Left lobe of liver (tissue), 2 donors: ENCODE measurements around the gene CLEC3B. TPM values are rescaled to one million over a fixed set of nuclear protein-coding genes. Genes with fewer than 3 reads are reported as not detected.

Source experiments
- ATAC-seq: fragments of 200-7000 bp; cut with Tn5 transposase; one replicate; pipeline ENCODE4 v1.9.1; 2020; ENCODE audit warnings: mild to moderate bottlenecking, moderate library complexity
- DNase-seq: peaks from one replicate; pipeline ENCODE4 v3.0.0-alpha.2; 2020; ENCODE audit warnings: low spot score
- total RNA-seq: library from RNA; stranded (reverse); gene quantifications from one replicate; pipeline ENCODE4 v1.2.1, GENCODE V29; 2021
- donor health status: DM: no; HTN: no; CAD: no; lungs with moderate emphysema.
- donor health status: DM: no; HTN: yes; CAD: no.

Gene CLEC3B
- total RNA-seq, 1 donor from 2014 or later: 25.5 TPM

DNA sequence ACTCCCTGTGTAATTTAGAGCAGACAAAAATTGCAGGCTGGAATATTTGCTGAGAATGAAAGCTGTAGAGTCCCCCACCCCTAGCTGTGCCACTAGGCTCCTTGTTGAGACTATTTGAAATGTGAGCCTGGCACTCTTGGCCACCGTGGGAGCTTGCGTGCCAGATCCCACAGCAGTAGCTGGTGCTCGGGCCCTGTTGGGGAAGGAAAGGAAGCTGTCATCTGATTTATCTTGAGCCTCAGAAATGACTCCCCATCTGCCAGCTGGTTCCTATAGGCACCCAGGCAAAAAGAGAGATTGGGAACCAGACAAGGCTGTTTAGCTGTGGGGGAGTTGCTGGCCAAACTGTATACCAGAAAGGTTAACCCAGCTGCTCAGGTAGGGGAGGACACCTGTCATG, 23.4 kb upstream of the CLEC3B start:
- DNase-seq (no peak), ATAC-seq (peak; percentile 18)

DNA sequence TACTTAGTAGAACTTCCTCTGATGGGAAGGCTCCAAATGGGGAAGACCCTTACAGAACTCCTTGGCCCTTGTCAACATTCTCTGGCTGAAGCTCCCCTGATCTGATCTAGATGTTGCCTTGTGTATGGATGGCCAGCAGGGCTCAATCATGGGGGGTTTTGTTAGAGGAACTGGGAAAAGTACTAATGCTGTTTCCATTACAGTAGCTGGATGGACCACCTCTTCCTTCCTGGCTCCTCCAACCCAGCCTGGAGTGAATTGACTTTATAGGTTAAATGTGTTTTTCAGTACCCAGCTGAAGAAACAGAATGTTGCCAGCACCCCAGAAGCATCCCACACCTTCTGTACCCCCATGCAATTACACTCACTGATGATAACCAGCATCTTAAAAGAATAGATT, 22.7 kb upstream of the CLEC3B start:
- ATAC-seq (no peak), DNase-seq (no peak)

DNA sequence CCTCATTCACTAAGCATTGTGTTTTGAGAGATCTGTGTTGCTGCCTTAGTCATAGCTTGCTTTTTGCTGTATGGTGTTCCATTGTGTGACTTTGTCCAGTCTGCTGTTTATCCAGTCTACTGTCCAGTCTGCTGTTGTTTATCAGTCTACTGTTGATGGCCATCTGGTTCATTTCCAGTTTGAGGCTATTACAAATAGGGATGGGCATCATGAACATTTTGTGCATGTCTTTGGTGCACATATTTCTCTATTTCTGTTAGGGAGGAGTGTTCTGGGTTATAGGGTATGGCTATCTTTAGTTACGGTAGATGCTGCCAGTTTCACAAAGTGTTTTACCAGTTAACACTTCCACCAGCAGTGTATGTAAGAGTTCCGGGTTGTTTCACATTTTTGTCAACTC, 22.2 kb upstream of the CLEC3B start:
- ATAC-seq (no peak), DNase-seq (no peak)

DNA sequence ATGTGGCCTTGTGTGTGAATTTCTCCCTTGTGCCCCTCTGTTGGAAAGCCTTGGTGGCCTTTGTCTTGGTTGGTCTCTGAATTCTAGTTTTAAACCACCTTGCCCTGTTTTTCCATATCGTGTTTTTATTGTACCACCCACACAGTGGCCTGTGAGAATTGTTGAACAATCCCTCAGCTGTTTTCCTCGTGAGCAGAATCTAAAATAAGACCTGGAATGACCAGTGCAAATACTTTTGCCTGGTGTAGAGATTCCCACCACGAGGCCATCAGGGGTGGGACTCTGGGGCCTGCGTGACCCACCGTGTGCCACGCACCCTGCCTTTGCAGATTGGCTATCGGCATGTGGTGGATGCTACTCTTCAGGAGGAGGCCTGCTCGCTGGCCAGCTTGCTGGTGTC, 19.0 kb upstream of the CLEC3B start:
- no peak for ATAC-seq
- DNase-seq: no peak

DNA sequence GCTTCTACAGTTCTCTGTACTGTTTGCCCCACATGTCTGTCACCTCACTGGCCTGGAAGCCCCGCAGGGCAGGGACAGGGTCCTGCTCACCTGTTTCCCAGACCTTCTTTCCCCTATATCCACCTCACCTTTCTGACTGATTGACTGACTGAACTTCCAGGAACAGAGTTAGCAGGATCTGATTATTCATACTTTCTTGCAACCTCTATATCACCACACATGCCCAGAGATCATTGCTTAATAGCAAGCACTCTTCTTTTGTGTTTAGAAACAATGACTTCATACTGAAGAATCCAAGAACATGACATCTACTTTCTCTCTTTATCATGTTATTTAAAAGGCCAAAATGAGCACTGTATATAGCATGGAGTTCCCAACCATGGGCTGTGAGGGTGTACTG, 18.0 kb upstream of the CLEC3B start:
- ATAC-seq: no peak

DNA sequence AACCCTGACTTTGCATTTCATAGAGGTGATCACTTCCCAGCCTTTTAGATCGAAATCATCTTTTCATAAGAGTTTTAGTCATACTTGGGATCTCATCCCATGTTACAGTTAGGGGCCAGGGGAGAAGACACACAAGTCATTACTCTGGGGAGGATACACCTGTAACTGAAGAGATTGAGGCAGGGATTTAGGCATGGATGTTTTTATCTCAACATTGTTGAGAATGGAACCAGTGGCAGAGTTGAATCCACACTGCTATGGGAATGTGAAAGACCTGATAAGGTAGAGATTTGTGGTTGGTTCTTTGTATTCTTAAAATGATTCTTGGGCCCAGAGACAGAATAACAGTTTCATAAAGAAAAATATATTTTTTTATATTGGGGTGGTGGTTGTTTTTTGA, 16.2 kb upstream of the CLEC3B start:
- DNase-seq (no peak), ATAC-seq (no peak)

More for the DNA sequence above, 18.0 kb upstream of the CLEC3B start:
- no peak for DNase-seq

DNA sequence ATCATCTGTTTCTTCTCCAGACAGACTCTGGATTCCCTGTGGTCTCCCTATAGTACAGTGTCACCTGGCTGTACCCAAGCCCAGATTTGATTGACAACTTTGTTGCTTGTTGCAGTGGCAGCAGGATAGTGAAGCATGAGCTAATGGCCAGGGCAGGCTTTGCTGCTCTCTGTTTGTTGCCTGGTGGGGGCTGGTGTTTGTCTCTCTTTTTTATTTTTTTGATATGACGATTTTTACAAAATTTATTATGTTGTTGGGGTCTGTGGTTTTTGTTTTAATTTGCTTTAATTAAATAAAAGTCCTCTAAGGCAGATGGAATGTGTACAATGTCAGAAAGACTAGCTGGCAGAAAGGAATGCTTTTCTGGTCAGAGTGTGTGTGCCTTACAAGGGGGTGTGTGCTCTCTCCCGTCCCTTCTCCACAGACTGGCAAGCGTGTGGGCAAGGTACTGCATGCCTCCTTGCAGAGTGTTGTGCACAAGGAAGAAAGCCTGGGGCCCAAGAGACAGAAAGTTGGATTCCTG, 15.2 kb upstream of the CLEC3B start:
- DNase-seq: no peak
- no peak for ATAC-seq

DNA sequence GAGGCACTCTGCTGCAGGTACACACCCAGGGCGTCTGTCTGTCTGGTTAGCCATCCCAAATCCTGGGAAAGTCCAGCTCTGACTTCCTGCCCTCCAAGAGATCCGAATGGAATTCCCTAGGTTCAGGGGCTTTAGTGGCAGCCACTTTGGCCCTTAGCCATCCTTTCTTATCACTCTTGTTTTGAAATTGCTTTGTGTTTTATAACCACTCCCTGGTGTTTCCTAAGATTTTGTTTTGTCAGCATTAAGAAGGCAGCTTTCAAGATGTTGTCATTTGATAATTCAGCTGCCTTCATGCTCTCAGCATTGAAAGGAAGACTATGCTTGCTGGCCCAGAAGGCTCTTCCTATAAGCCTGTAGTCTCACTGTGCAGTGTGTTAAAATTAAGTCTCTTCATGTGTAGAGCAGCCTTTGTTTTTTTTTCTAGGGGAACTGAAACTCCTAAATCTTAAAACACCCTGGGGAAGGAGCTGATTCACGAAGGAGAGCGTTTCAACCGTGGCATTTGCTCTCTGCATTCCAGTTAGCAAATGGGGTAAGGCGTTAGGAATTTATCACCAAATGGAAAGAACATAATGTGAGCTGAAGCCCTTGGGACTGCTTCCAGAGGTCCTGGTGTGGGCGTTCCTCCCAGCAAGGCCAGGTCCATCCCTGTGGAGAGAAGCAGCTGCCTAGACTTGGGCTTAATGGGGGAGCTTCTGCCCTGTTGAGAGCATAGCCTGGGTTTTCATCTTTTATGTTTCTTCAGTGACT, 14.2 kb upstream of the CLEC3B start:
- DNase-seq (no peak), ATAC-seq (peak; percentile 58)

DNA sequence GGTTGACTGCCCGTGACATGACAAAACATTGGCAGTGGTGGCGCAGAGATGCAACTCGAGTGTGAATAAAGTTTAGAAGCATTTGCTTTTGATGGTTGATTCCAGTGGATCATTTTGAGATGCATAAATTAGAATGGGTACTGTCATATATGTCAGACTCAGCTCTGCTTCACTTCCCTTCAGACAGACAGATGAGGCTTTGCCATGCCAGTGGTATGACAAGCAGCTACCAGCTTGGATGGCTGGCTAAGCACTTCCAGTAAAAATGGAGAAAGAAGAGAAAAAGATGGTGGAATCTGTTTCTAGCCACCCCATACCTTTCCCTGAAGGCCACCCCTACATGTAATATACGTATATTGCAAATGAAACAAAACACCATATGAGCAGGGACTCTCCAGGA, 13.5 kb upstream of the CLEC3B start:
- no peak for ATAC-seq
- DNase-seq: no peak

DNA sequence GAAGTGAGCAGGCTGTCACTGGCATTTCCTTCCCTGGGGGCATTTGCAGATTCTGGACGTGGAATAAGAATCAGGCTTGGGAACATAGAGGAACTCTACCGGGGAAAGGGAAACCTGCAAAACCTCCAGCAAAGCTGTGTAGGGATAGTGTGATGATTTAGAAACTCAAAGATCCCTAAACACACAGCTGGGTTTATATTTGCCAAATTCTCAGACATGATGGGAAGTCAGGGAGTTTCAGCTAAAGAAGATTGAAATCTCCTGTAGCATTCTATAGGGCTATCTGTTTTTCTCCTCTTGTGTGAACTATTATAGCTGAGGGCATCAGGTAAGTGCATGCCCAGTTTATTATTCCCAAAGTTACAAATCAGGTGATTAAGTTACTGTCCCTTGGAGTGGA, 9.2 kb upstream of the CLEC3B start:
- no peak for DNase-seq
- ATAC-seq: no peak

DNA sequence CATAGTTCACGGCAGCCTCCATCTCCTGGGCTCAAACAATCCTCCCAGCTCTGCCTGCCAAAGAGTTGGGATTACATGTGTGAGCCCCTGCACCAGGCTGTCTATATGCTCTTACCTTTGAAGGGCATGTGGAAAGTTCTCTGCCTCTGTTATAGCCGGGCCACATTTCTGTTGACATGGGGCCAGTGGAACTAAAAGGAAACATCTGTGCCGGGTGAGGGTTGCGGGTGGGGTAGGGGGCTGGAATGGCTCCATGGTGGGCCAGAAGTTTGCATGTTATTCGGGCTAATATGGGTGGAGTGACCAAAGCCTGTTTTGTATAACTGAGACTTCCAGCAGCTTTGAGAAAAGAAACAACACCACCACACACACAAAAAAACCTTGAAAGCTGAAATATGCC, 8.3 kb upstream of the CLEC3B start:
- ATAC-seq (no peak), DNase-seq (no peak)

DNA sequence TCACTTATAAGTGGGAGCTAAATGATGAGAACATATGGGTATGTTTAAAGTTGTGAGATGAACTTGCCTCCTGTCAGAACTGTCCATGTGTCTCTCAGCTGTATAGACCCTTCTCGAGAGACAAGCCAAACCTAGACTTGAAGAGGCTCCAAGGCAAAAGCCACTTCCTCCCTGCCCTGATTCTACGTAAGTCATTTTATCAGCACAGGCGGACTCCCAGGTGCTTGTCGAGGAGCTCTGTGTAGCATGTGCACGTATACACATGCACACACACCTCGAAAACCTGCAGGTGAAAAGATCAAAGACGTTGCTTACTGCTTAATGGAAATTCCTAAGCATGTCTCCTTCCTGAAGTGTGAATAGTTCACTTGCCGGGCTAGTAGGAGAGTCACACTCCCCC, 5.6 kb upstream of the CLEC3B start:
- DNase-seq: no peak
- no peak for ATAC-seq

DNA sequence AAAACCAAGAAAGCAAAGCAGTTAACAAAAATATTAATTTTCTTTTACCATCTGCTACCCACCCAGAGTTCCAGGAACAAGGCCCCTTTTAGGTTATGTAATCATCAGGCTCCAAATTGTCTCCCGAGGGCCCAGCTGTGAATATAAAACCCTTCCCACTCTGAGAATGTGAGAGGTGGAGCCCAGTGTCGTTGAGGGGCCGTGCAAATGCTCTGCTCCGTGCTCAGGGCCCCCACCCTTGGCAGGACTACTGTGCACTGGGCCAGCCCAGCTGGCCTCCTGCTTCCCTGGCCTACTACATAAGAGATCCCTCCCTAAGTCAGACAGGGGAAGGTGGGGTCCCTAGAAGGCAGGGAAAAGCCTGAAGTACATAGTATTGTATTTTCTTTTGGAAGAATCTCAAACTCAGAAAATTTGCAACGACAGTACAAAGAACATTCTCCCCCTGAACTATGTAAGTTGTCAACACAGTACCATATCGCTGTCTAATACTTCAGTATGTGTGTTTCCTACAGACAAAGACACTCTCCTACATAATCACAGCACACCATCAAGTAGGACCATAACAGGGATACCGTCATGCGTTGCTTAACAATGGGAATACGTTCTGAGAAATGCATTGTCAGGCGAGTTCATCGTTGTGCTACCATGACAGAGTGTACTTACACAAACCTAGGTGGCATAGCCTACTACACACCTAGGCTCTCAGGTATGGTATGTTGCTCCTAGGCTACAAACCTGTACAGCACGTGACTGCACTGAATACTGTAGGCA, 4.4 kb upstream of the CLEC3B start:
- DNase-seq (no peak), ATAC-seq (no peak)

DNA sequence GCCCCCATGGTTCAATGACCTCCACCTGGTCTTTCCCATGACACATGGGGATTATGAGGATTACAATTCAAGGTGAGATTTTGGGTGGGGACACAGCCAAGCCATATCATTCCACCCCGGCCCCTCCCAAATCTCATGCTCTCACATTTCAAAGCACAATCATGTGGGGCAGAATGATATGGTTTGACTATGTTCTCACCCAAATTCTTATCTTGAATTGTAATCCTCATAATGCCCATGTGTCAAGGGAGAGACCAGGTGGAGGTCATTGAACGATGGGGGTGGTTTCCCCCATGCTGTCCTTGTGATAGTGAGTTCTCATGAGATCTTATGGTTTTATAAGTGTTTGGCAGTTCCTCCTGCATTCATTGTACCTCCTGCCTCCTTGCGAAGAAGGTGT, 2.4 kb upstream of the CLEC3B start:
- DNase-seq (no peak), ATAC-seq (no peak)

DNA sequence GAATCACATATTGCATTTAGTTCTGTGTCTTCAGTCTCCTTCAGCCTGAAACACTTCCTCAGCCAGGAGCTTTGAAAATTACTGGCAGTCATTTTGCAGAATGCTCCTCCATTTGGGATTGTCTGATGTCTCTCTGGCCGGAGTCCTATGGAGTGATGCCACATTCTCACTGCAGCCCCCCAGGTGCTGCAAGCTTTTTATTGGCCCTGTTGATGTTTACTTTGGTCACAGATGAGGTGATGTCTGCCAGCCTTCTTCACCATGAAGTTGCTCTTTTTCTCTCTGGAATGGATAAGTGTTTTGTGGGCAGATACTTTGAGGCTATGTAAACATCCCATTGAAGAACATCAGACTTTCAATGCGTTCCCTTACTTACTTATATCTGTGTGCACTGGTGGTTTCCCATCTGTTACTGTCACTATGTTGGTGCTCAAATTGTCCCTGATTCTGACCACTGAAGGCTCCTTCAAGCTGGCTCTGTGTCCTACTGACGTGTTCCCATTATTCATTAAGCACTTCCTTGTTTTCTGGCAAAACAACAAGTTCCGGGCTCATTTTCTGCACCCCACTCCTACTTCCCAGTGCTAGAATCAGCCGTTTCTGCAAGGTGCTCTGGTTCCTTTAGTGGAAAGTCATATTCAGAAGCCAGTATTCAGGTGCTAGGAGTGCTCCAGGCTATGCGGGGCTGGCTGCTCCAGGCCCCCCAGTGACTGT, 1.4 kb upstream of the CLEC3B start:
- ATAC-seq (peak; percentile 25), DNase-seq (no peak)

DNA sequence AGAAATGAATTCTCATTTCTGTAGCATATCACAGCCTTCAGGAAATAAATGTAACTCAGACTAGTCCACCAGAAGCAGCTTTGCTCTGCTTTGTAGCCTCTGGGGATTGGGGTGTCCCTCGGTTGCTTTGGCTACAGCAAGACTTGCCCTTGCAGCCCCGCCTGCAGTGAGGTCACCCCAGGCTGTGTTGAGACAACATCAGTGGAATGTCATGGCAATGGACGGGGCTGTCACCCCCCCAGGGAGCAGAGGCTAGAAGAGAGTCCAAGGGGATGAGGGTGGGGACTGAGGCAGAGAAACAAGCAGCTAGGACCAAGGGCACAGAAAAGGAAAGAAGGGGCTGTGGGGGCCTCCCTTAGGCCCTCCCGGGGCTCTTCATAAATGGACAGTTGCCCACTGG, 854 bp downstream of the CLEC3B start:
- no peak for ATAC-seq
- DNase-seq: no peak

DNA sequence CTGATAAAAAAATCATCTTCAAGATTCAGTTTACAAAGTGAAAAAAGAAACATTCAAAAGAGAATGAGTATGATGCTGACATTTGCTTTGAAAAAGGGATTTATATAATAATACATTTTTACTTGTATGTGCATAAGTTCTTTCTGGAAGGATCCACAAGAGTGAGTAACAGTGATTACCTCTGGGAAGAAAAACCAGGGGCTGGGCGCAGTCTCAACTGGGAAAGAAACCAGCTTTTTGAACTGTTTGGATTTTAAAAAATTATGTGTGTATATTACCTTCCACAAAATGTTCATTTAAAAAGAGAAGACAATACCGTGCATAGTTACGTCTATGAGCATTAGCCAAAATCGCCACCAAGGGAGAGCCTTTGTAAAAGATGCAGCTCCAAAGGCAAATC, 1.3 kb downstream of the CLEC3B start:
- ATAC-seq (no peak), DNase-seq (no peak)

DNA sequence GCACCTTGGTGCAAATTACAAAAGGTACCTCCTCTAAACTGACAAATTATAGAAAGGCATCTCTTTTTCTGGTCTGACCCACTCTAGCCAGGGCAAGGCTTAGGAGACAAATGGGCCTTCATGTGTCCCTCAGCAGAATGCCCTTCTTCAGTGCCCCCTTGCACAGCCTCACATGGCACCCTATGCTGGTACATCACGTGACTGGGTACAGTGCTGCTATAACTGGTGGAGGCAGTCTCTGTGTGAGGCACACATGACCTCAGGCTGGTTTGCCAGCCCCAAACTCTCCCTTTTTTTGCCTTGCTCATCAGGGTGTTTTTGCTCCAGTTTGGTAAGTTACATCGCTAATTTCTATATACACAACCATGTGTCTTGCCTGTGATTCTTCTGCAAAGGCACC, 3.1 kb downstream of the CLEC3B start:
- ATAC-seq: no peak
- DNase-seq: no peak

DNA sequence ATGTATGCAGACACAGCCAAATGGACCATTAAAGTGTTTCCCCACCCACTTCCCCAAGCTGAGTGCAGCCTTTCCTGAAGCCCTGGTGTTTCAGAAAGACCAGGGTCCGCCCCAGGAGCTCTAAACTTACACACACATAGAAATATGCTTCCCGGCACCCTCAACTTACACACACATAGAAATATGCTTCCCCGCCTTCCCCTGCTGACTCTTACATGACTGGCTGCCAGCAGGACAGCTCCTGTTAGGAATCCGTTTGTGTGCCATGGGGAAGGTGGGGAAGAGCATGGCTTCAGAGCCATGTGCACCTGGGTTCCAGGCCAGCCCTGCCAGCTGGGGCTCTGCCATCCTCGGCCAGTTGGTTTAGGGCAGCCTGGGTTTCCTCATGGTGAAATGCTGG, 3.6 kb downstream of the CLEC3B start:
- no peak for DNase-seq
- no peak for ATAC-seq

DNA sequence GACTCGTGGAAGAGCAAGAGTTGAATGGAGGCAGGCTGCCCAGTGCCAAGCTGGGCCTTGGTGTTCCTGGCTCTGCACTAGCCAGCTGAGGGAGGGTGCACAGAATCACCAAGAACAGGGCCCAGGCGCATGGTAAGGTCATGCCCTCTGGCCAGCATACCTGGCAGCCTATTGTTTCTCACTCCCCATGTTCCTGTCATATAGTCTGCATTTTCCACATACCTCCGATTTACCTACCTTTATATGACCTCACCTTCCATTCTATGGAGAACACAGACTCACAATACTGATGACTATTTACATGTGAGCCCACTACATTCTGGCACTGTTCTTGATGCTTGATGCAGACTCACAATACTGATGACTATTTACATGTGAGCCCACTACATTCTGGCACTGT, 5.4 kb downstream of the CLEC3B start:
- no peak for ATAC-seq
- DNase-seq: no peak

DNA sequence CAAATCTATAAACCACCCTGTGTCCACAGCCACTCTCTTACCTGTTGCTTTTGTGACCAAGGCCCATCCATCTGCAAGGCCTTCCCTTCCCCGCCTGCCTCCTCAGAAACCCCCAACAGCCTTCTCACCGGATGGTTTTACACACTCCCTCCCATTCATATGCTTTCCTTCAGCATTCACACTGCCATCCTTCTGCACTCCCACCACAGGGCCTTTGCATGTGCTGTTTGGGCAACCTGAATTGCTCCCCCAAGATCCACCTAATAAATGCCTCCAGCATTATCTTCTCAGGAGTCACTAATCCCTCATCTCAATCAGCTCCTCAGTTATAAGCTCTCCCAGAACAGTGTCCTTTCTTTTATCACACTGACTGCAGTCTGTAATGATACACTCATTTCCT, 6.0 kb downstream of the CLEC3B start:
- DNase-seq (no peak), ATAC-seq (no peak)

DNA sequence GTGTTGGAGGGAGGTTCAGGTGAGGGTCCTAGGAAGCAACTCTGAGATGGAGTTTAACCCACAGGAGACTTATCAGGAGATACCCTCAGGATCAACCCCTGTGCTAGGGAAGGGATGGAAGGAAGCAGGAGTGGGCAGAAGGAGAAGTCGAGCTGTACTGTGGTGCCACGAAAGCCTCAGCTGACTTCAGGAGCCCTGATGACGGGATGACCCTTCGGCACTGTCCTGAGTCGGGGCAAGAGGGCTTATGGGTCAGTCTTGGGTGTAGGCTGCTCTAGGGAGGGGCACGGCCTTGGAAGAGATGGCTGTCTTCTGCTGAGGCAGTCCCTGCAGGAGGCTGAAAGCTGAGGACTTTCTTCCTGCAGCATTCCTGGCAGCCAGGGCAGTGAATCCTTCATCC, 7.7 kb downstream of the CLEC3B start:
- no peak for ATAC-seq
- no peak for DNase-seq
